GM12872 (cell line): Measurements from ENCODE around the gene HSD3B7.

Experiments used
- CTCF ChIP-seq: IDR thresholded peaks from 3 replicates; pipeline ENCODE4 v1.5.1; 2011; ENCODE audit warnings: low read depth, mild to moderate bottlenecking, low read length, moderate library complexity; ENCODE audit not compliant: insufficient read depth

Gene HSD3B7

GRCh38 chr16:30961384-30961783 lies 23.6 kb upstream of the HSD3B7 start:
- TF ChIP-seq CTCF, result no peak

GRCh38 chr16:30963925-30964511 lies 21.0 kb upstream of the HSD3B7 start:
- no peak for TF ChIP-seq CTCF

- no peak for TF ChIP-seq CTCF
These were observed 20.3 kb upstream of the HSD3B7 start for GRCh38 chr16:30964574-30965226.

GRCh38 chr16:30965436-30965835 lies 19.6 kb upstream of the HSD3B7 start:
- no peak for TF ChIP-seq CTCF

GRCh38 chr16:30966033-30966619 lies 18.9 kb upstream of the HSD3B7 start:
- no peak for TF ChIP-seq CTCF

- no peak for TF ChIP-seq CTCF
These were observed 17.2 kb upstream of the HSD3B7 start for GRCh38 chr16:30967795-30968194.

GRCh38 chr16:30969246-30969842 lies 15.7 kb upstream of the HSD3B7 start:
- no peak for TF ChIP-seq CTCF
